Progenitor cell of endocrine pancreas (in vitro differentiated cells): Measurements from ENCODE around the gene CYS1. TPM values are rescaled to one million over a fixed set of nuclear protein-coding genes. Genes with fewer than 3 reads are reported as not detected.

ENCODE experiments used
- DNase-seq: peaks from one replicate; pipeline ENCODE4 v3.0.0; 2021; ENCODE audit warnings: low spot score; ENCODE audit not compliant: unreplicated experiment
- H3K27ac Mint-ChIP-seq: 2 replicates; pipeline ENCODE4 v1.8.0; 2021; ENCODE audit warnings: mild to moderate bottlenecking, moderate library complexity, mixed read lengths
- H3K27me3 Mint-ChIP-seq: 2 replicates; pipeline ENCODE4 v1.8.0; 2021; ENCODE audit warnings: mixed read lengths
- H3K36me3 Mint-ChIP-seq: 2 replicates; pipeline ENCODE4 v1.8.0; 2022; ENCODE audit warnings: mixed read lengths; ENCODE audit not compliant: insufficient read depth
- H3K4me1 Mint-ChIP-seq: 2 replicates; pipeline ENCODE4 v1.8.0; 2021; ENCODE audit warnings: low read depth, mixed read lengths
- H3K4me3 Mint-ChIP-seq: 2 replicates; pipeline ENCODE4 v1.8.0; 2021; ENCODE audit warnings: low read depth, mild to moderate bottlenecking, moderate library complexity, mixed read lengths
- H3K9me3 Mint-ChIP-seq: 2 replicates; pipeline ENCODE4 v1.8.0; 2021; ENCODE audit warnings: low read depth, mixed read lengths
- CTCF ChIP-seq: fragments of 200-600 bp; sonication (generic); IDR thresholded peaks from one replicate; pipeline ENCODE4 v1.5.0; 2021; ENCODE audit warnings: antibody characterized with exemption, mild to moderate bottlenecking; ENCODE audit not compliant: unreplicated experiment
- total RNA-seq: library from RNA; stranded (reverse); gene quantifications from 2 replicates; pipeline ENCODE4 v1.2.1, GENCODE V29; 2021

The CYS1 gene
- total RNA-seq, 1 donor from 2014 or later: 2.3 TPM

DNA sequence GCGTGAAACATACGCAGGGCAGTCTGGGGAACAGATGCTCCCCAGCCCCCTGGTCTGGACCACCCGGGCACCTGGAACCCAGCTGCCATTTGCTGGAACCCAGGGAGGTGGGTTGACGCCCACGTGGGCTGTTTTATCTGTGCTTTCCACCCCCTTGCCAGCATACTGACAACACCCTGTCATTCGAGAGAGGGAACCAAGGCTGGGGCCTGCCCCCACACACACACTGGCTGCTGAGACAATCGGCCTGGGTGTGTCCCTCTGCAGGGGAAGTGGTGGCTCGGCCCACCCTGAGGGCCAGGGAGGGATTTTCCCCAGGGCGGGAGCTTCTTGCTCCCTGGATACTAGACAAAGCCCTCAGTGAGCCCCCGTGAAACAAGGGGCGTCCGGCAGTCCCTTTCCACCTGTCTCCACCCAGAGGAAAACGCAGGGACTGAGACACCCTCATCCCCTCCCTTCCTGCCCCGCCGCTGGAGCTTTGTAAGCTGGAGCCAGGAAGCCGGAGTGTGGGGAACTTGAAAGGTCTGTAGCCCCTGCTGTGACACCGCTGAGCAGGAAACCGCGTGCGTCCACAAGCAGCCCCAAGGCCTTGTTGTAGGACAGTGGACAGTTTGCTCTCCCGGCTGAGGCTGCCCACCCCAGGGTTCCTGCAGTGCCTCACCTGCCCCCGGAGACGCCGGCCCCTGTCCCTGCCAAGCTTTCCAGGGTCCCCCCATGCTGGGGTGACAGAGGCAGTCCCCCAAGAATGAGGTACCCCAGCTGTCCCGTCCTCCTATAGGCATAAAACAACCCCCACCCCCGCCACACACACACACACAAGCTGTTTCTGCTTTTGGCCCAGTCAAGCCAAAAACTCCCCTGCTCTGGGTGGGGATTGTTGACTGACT lies 51.0 kb downstream of the CYS1 start:
- no peak for TF ChIP-seq CTCF
- H3K9me3 Mint-ChIP-seq: no peaks in the 10 kb centered on the region
- H3K4me3 Mint-ChIP-seq: no peak overlapping the region
- no peak for DNase-seq
- H3K27me3 Mint-ChIP-seq: peaks cover 8% of the 10 kb centered on the region
- H3K36me3 Mint-ChIP-seq: no peaks in the 10 kb centered on the region
- H3K4me1 Mint-ChIP-seq: peaks cover 6% of the 10 kb centered on the region
- no peak overlapping the region for H3K27ac Mint-ChIP-seq

DNA sequence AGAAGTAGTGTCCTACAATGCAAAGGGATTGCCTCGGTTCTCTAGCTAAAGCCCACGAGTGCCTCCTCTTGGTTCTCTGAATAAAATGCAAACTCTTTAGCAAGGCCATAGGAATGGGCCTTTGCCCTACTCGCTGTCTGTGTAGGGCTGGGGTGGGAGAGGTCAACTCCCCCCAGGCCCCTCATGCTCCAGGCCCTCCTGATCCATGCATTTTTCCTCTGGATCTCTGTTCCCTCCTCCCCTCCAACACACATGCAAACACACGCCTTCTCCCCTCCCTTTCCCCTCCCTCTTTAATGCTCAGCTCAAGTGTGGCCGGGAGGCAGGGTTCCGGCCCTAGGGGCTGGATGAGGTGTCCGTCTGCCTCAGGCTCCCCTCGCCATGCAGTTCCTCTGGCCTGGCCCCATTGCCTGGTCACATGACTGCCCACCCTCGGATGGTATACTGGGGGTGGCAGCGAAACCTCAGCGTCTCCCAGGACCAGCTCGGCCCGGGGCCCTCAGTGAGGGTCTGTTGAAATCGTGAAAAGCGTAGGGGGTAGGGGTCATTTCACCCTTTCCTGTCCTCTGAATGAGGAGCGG lies 51.7 kb downstream of the CYS1 start:
- Mint-ChIP-seq H3K27me3 (peaks cover 8% of the 10 kb centered on the region), H3K4me1 (peaks cover 6% of the 10 kb centered on the region), H3K9me3 (no peaks in the 10 kb centered on the region), H3K4me3 (no peak overlapping the region), H3K27ac (no peak overlapping the region), H3K36me3 (no peaks in the 10 kb centered on the region)
- TF ChIP-seq CTCF: no peak
- no peak for DNase-seq

DNA sequence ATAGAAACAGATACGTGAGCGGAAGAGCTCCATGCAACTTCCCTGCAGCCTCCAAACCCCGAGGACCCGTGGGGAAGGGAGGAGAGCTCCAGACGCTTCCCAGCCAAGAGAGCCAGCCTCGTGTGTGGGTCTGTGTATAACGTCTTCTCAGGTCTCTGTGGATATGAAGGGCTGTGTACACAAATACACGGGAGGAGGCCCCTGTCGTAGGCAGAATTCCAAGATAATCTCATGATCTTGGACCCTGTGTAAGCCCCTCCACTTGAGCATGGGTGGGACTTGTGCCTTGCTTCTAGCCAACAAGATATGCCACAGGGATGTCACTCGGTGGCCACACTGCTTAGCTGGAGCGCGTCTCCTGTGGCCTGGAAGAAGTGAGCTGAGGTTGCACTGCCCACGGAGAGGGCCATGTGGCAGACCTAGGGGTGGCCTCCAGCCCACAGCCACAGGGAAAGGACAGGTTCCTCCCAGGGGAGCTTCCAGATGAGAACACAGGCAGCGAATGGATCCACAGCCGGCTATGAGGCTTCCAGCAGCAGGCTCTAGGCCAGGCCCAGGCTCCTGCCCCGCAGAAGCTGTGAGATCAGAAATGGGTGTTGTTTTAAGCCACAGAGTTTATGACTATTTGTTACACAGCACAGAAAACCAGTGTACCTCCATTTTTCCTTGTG lies 52.4 kb downstream of the CYS1 start:
- Mint-ChIP-seq H3K4me3 (no peak overlapping the region), H3K27me3 (peaks cover 8% of the 10 kb centered on the region), H3K4me1 (peaks cover 6% of the 10 kb centered on the region), H3K36me3 (no peaks in the 10 kb centered on the region), H3K9me3 (no peaks in the 10 kb centered on the region), H3K27ac (no peak overlapping the region)
- no peak for DNase-seq
- TF ChIP-seq CTCF: no peak

GRCh38 chr2:10026940-10027569 lies 53.2 kb downstream of the CYS1 start:
- H3K27ac Mint-ChIP-seq: no peak overlapping the region
- peaks cover 8% of the 10 kb centered on the region for H3K27me3 Mint-ChIP-seq
- no peaks in the 10 kb centered on the region for H3K9me3 Mint-ChIP-seq
- peaks cover 6% of the 10 kb centered on the region for H3K4me1 Mint-ChIP-seq
- H3K36me3 Mint-ChIP-seq: no peaks in the 10 kb centered on the region
- no peak overlapping the region for H3K4me3 Mint-ChIP-seq
- no peak for TF ChIP-seq CTCF
- DNase-seq: no peak
